DND-41 (cell line): ENCODE data around the gene RPL15.
"Not testable (repeated sequence)": the region's sequence is repeated elsewhere in the genome, so short reads cannot be mapped to it uniquely, and the experiment has no call there.

ENCODE experiments used
- CTCF ChIP-seq: IDR thresholded peaks from 2 replicates; pipeline ENCODE4 v1.5.1; 2012; ENCODE audit warnings: borderline replicate concordance, low read length, moderate library complexity, mild to moderate bottlenecking; ENCODE audit not compliant: poor library complexity, severe bottlenecking; ENCODE audit errors: extremely low read depth
- EZH2 ChIP-seq: IDR thresholded peaks from 3 replicates; pipeline ENCODE4 v1.6.1; 2012; ENCODE audit warnings: borderline replicate concordance, low read depth, mild to moderate bottlenecking, moderate library complexity, low read length, inconsistent platforms; ENCODE audit not compliant: severe bottlenecking

GRCh38 chr3:23870663-23871043, 46.3 kb upstream of the RPL15 start:
- not testable (repeated sequence) for TF ChIP-seq CTCF, EZH2
